EH (cell line): Measurements from ENCODE around the gene KYAT1.

Experiments used
- DNase-seq: peaks from one replicate; pipeline ENCODE4 v3.0.0-alpha.2; 2015; ENCODE audit warnings: low read depth

The KYAT1 gene

DNA sequence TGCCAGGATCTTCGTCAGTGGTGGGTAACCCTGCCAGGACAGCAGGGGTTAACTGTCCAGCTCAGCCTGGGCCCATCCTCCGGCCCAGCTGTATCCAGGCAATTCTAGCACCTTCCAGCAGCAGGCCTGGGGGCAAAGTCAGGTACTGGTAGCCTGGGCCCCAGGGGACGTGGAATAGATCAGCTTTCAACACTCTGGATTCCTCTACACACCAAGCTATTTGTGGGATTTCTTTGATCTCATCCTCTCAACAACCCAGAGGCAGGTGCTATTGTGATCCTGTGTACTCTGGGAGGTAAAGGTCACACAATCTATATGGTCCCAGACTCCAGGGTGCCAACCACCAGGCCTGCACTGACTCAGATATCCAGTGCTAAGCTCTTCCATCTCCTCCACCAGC, 43.4 kb downstream of the KYAT1 start:
- no peak for DNase-seq

GRCh38 chr9:128836509-128837145, 45.1 kb downstream of the KYAT1 start:
- no peak for DNase-seq

GRCh38 chr9:128835246-128836210, 46.2 kb downstream of the KYAT1 start:
- DNase-seq, result no peak

DNA sequence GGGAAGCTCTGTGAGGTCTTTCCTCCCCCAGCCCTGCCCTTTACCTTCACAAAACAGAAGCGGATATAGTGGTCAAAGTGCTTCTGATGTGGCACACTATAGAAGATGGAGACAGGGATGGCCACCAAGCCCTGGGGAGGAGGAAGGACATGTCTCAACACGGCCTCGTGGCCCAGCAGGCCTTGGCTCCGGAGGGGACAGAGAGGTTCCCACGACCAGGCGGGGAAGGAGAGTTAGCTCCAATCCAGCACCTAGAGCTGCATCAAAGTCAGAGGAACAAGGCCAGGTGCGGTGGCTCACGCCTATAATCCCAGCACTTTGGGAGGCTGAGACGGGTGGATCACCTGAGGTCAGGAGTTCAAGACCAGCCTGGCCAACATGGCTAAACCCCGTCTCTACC, 48.1 kb downstream of the KYAT1 start:
- DNase-seq, result no peak

DNA sequence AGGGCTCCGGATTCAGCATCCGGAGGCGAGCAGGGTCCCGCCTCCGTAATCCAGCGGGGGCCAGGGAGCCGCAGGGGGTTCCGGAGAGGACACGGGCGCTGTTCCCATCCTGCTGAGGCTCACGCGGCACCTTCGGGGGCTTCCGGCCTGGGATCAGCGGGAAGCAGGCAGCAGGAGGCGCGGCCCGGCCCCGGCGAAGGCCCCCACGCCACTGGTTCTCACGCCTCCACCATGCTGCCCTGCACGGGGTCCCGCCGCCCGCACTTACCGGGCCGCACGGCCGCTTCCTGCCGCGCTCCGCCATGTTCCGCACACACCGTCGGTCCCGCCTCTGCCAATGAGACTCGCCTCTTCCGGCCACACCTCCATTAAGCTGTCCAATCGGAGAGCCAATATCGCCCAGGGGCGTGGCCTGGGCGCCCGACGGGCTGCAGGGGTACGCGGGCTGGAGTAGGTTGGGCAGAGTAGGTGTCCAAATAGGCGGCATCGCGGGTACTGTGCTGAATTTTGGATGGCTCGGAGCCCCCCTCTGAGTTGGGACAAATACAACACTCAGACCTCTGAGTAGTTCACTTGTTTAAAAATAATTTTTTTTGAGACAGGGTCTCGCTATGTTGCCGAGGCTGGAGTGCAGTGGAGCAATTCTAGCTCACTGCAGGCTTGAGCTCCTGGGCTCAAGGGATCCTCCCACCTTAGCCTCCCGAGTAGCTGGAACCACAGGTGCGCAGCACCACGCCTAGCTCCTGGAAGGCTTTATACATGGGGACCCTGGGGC, 52.1 kb downstream of the KYAT1 start, which contains the start of gene SPOUT1:
TSS of gene SPOUT1 (minus strand) at position 318 of the 775 bp plus-strand sequence. CDS start at position 304, 14 bp downstream.
- peak; percentile 92 for DNase-seq

DNA sequence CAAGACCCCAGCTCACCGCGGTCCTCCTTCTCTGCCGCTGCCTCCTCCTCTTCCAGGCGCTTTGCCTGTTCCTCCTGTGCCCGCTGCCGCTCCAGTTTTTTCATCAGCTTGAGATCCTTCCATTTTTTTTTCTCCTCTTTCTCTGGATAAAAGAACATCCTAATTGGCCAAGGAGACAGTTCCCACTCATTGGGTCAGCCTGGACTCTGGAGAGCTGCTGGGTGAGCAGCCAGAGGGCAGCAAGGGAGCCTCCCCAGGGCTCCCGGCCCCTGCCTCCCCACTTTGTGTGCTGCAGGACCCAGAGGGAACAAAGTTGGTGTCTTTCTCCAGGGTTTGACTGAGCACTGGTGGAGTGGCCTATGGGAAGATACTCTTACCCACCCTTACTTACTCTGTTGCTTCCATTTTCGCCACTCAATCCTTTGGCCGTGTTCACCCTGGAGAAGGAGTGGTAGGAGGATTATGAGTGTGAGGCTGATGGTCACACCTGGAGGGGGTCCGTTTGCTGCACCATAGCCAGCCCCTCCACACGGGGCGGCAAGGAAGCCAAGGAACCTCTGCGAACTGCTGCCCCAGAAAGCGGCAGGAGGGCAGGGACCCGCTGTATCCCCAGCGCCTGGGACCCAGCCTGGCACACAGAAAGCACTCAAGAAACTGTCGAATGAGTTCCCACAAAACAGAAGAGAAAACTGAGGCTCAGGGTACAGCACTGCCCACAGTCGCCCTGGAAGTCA, 52.9 kb downstream of the KYAT1 start:
- DNase-seq, result peak; percentile 7

DNA sequence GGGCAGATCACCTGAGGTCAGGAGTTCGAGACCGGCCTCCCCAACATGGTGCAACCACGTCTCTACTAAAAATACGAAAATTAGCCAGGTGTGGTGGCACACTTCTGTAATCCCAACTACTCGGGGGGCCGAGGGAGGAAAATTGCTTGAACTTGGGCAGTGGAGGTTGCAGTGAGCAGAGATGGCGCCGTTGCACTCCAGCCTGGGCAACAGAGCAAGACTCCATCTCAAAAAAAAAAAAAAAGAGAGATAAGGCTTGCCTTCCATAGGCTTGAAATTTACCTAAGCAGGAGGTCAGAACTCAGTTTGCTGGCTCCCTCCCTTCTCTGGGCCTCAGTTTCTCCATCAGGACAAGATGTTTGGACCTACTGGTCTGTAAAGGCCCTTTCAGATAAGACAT, 53.5 kb downstream of the KYAT1 start:
- no peak for DNase-seq

GRCh38 chr9:128825923-128826700, 55.6 kb downstream of the KYAT1 start:
- DNase-seq, result no peak

- no peak for DNase-seq
These were observed 56.8 kb downstream of the KYAT1 start for GRCh38 chr9:128824911-128825310.

GRCh38 chr9:128823903-128824406, 57.8 kb downstream of the KYAT1 start:
- no peak for DNase-seq

DNA sequence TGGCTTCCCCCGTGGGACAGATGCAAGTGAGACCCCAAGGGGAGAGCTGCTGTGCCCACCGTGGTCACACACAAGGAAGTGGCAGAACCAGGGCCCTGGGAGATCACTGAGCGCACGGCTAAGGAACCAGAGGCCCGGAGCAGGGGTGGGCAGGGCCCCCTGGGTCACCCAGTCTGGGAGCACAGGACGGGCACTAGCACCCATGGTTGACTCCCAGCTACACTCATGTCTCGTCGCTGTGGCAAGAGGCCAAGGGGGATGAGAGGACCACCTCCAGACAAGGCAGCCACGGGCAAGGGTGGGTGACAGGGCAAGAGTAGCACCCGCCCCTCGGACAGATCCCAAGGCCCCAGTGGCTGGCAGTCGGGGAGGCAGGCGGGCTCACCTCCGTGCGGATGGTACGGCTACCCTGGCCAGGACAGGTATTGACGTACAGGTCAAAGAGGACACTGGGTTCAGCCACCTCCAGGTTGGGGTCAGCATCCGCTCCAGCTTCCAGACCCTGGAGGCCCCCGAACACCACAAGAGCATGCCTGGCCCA, 58.3 kb downstream of the KYAT1 start:
- DNase-seq, result no peak

GRCh38 chr9:128822407-128823042, 59.2 kb downstream of the KYAT1 start:
- no peak for DNase-seq

- no peak for DNase-seq
These were observed 60.0 kb downstream of the KYAT1 start for GRCh38 chr9:128821584-128822406.

DNA sequence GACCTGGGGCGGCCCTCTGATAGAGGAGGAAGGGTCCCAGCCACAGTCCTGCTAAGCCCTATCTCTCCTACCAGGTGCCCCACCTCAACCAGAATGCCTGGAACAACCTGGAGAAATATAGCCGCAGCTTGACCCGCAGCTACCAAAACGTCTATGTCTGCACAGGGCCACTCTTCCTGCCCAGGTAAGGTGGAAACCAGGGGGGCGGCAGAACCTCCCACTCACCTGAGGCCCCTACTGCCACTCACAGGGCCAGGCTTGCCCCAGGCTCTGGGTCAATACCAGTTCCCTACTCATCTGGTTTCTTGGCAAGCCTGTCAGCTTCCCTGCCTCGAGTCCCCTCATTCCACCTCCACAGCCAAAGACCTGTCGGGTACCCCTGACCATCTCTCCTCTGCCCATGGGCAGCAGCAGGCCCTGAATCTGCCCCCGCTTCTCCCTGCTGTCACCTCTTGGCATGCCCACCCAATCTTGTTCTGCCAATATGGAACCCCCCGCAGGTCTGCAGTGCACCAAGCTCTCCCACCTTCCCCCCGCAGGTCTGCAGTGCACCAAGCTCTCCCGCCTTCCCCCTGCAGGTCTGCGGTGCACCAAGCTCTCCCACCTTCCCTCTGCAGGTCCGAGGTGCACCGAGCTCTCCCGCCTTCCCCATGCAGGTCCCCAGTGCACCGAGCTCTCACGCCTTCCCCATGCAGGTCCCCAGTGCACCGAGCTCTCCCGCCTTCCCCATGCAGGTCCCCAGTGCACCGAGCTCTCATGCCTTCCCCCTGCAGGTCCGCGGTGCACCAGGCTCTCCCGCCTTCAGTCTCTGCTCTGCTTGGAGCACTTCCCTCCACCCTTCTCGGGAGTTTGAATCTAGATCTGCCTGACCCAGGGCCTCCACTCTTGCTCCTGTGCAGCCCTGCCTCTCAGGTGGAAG, 60.8 kb downstream of the KYAT1 start:
- no peak for DNase-seq

DNA sequence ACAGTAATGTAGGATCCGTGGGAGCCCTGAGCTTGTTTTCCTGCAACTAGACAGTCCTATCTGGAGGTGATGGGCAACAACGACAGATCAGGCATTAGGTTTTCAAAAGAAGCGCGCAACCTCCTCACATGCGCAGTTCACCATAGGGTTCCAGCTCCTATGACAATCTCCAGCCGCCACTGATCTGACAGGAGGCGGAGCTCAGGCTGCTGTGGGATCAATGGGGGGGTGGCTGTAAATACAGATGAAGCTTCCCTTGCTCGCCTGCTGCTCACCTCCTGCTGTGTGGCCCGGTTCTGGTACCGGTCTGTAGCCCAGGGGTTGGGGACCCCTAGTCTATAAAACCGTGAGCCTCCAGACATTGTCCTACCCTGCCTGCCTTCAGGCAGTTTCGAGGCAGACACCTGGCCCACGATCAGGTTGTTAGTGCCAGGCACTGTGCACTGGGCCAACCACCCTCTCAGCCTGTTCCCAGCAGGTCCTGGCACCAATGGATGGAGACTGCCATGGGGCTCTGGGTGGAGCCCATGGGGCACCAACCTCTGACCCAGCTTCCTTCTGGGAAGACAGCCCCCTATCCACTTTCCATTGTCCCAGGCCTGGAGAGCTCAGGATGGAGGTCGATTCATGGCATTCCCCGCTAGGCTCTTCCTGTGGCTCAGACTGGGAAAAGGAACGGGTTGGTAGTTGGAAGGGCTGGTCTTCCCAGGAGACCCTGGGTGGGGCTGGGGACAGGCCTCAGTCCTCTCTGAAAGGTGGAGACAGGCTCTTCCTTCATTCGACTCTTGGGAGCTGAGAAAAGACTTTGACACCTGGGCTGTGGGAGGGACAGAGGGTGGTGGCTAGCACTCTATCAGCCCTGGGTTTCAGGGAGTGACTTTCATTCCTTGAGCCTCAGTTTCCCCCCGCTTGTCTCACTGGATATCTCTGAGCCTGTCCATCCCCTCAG, 61.8 kb downstream of the KYAT1 start:
- no peak for DNase-seq

- peak; percentile 38 for DNase-seq
These were observed 62.7 kb downstream of the KYAT1 start for GRCh38 chr9:128818839-128819715.
